Measurements from ENCODE around the gene TSPAN18. TPM values are rescaled to one million over a fixed set of nuclear protein-coding genes. Genes with fewer than 3 reads are reported as not detected.

The TSPAN18 gene
- total RNA-seq, 1 donor, result 5.8 TPM

DNA sequence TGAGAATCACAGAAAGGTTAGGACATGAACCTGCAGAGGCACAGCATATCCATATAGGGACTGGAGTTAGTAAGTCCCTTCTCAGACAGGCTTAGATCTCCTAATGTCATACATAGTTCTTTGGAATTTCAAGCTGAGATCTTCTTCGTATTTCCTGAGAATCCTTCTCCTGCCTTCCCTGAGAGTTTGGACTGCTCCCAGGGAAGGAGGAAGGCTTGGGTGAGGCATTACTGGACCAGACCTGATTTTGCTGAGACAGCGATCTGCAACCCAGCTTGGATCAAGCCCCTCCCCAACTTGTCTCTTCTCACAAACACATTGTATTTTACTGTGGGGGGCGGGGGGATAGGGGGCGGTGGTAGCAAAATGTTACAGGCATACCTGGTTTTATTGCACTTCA is 108.5 kb downstream of the TSPAN18 start:
- Histone ChIP-seq H3K4me2 (ENCODE audit: insufficient read depth, low read length) (no peak overlapping the region), H3K36me3 (ENCODE audit: insufficient read depth, low read length) (no peaks in the 10 kb centered on the region), H3K4me3 (ENCODE audit: insufficient read depth, low read length) (no peak overlapping the region), H3K4me1 (ENCODE audit: insufficient read depth, low read length) (no peaks in the 10 kb centered on the region), H3K9me3 (ENCODE audit: low read depth, low read length) (peaks cover 2% of the 10 kb centered on the region), H3K27ac (ENCODE audit: low read depth, low read length) (no peak overlapping the region), H3K27me3 (ENCODE audit: insufficient read depth, low read length) (peaks cover 12% of the 10 kb centered on the region), H2AFZ (ENCODE audit: low read length) (no peak overlapping the region), H4K20me1 (ENCODE audit: insufficient read depth, low read length) (no peaks in the 10 kb centered on the region), H3K79me2 (ENCODE audit: insufficient read depth, low read length) (no peaks in the 10 kb centered on the region)
- DNase-seq (ENCODE audit: insufficient read length, low spot score, missing footprints), result no peak
- TF ChIP-seq, protein P1, sequence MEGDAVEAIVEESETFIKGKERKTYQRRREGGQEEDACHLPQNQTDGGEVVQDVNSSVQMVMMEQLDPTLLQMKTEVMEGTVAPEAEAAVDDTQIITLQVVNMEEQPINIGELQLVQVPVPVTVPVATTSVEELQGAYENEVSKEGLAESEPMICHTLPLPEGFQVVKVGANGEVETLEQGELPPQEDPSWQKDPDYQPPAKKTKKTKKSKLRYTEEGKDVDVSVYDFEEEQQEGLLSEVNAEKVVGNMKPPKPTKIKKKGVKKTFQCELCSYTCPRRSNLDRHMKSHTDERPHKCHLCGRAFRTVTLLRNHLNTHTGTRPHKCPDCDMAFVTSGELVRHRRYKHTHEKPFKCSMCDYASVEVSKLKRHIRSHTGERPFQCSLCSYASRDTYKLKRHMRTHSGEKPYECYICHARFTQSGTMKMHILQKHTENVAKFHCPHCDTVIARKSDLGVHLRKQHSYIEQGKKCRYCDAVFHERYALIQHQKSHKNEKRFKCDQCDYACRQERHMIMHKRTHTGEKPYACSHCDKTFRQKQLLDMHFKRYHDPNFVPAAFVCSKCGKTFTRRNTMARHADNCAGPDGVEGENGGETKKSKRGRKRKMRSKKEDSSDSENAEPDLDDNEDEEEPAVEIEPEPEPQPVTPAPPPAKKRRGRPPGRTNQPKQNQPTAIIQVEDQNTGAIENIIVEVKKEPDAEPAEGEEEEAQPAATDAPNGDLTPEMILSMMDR (IDR thresholded peaks at IDR 0.05; ENCODE audit: extremely low read depth, low read depth, low read length), result no peak

DNA sequence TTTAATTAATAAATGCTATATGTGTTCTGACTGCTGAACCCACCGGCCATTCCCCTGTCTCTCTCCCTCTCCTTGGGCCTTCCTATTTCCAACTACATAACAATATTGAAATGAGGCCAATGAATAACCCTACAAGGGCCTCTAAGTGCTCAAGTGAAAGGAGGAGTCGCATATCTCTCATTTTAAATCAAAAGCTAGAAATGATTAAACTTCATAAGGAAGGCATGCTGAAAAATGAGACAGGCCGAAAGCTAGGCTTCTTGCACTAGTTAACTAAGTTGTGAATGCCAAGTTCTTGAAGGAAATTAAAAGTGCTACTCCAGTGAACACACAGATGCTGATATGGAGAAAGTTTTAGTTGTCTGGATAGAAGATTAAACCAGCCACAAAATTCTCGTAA is 109.2 kb downstream of the TSPAN18 start:
- no peak for DNase-seq (ENCODE audit: insufficient read length, low spot score, missing footprints)
- Histone ChIP-seq H3K36me3 (ENCODE audit: insufficient read depth, low read length) (no peaks in the 10 kb centered on the region), H3K9me3 (ENCODE audit: low read depth, low read length) (peaks cover 2% of the 10 kb centered on the region), H3K27me3 (ENCODE audit: insufficient read depth, low read length) (peaks cover 12% of the 10 kb centered on the region), H3K79me2 (ENCODE audit: insufficient read depth, low read length) (no peaks in the 10 kb centered on the region), H3K4me2 (ENCODE audit: insufficient read depth, low read length) (no peak overlapping the region), H3K4me1 (ENCODE audit: insufficient read depth, low read length) (peaks cover 6% of the 10 kb centered on the region), H2AFZ (ENCODE audit: low read length) (no peak overlapping the region), H4K20me1 (ENCODE audit: insufficient read depth, low read length) (no peaks in the 10 kb centered on the region), H3K27ac (ENCODE audit: low read depth, low read length) (no peak overlapping the region), H3K4me3 (ENCODE audit: insufficient read depth, low read length) (no peak overlapping the region)
- TF ChIP-seq, protein P1 (IDR thresholded peaks at IDR 0.05; ENCODE audit: extremely low read depth, low read depth, low read length), result no peak

DNA sequence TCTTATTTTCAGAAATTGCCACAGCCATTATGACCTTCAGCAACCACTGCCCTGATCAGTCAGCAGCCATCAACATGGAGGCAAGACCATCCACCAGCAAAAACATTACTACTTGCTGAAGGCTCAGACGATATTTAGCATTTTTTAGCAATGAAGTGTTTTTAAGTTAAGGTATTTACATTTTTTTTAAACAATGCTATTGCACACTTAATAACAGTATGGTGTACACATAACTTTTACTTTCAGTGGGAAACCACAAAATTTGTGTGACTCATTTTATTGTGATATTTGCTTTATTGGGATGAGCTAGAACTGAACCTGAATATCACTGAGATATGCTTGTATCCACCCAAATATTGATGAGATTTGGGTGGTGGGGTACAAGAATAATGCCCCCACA is 110.9 kb downstream of the TSPAN18 start:
- Histone ChIP-seq H3K4me2 (ENCODE audit: insufficient read depth, low read length) (no peak overlapping the region), H3K79me2 (ENCODE audit: insufficient read depth, low read length) (no peaks in the 10 kb centered on the region), H3K27ac (ENCODE audit: low read depth, low read length) (no peak overlapping the region), H3K36me3 (ENCODE audit: insufficient read depth, low read length) (no peaks in the 10 kb centered on the region), H3K27me3 (ENCODE audit: insufficient read depth, low read length) (peaks cover 12% of the 10 kb centered on the region), H3K4me1 (ENCODE audit: insufficient read depth, low read length) (peaks cover 19% of the 10 kb centered on the region), H2AFZ (ENCODE audit: low read length) (no peak overlapping the region), H4K20me1 (ENCODE audit: insufficient read depth, low read length) (no peaks in the 10 kb centered on the region), H3K4me3 (ENCODE audit: insufficient read depth, low read length) (no peak overlapping the region), H3K9me3 (ENCODE audit: low read depth, low read length) (peaks cover 2% of the 10 kb centered on the region)
- DNase-seq (ENCODE audit: insufficient read length, low spot score, missing footprints), result no peak
- TF ChIP-seq, protein P1 (IDR thresholded peaks at IDR 0.05; ENCODE audit: extremely low read depth, low read depth, low read length), result no peak

DNA sequence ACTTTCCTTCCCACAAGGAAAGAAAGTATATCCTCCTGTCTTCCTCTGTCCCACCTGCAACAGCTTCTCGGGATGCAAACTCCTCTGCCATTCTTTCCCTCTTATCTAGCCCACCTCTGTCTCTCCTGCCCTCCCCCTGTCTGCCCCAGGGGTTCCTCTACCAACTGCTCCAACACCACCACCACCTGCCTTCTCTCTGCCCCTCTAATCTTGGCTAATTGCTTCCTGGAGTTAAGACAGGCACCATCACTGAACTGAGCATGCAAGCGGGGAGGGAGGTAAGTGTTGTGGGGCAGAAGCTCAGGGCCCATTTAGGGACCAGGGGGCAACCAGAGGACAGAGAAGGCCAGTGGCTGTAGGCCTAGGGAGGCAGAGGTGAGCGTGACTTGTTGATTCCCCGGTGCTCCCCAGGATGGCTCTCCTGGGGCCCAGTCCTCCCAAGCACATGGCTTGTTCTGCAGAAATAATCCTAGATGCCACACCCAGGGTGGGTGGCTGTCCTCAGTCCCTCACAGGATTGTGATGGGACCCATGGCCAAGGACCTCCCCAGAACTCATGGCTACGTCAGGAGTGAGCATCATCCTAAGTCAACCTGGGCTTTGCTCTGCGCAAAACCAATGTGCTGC is 112.8 kb downstream of the TSPAN18 start:
- Histone ChIP-seq H3K27ac (ENCODE audit: low read depth, low read length) (no peak overlapping the region), H4K20me1 (ENCODE audit: insufficient read depth, low read length) (no peaks in the 10 kb centered on the region), H3K4me3 (ENCODE audit: insufficient read depth, low read length) (no peak overlapping the region), H3K36me3 (ENCODE audit: insufficient read depth, low read length) (no peaks in the 10 kb centered on the region), H3K79me2 (ENCODE audit: insufficient read depth, low read length) (no peaks in the 10 kb centered on the region), H3K9me3 (ENCODE audit: low read depth, low read length) (peaks cover 4% of the 10 kb centered on the region), H2AFZ (ENCODE audit: low read length) (no peak overlapping the region), H3K27me3 (ENCODE audit: insufficient read depth, low read length) (no peaks in the 10 kb centered on the region), H3K4me2 (ENCODE audit: insufficient read depth, low read length) (no peak overlapping the region), H3K4me1 (ENCODE audit: insufficient read depth, low read length) (peaks cover 22% of the 10 kb centered on the region)
- TF ChIP-seq, protein P1 (IDR thresholded peaks at IDR 0.05; ENCODE audit: extremely low read depth, low read depth, low read length), result no peak
- no peak for DNase-seq (ENCODE audit: insufficient read length, low spot score, missing footprints)
